ENCODE measurements around the gene GSDME. TPM values are rescaled to one million over a fixed set of nuclear protein-coding genes. Genes with fewer than 3 reads are reported as not detected.

The GSDME gene
- total RNA-seq, 1 experiment from 2014 or later, result 7.6 TPM

DNA sequence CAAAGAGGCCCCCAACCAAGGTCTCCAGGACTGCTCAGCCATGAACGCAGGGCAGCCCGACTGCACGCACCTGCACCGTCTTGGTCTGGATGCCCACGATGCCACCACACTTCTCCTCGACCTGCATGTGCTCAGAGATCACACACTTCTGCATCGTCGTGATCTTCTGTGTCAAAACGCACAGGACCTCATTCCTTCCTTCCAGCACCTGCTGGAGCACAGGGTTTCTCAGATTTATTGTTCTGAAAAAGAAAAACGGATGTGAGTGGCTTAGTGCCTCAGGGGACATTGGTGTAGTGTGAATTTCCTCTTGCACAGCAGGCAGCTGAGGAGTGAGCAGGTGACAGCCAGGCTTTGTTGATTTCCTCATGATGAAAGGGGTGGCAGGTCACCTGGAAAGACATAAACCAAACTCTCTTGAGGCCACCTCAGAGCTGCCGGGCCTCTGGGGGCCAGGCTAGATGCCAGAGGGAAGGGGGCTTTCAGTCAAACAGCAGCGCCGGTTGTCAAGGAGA lies 38.2 kb downstream of the GSDME start:
- Histone ChIP-seq H3K9me2 (ENCODE audit: insufficient read depth) (no peaks in the 10 kb centered on the region), H3K27ac (ENCODE audit: low read depth, low read length) (no peak overlapping the region), H3K4me1 (ENCODE audit: control insufficient read depth in 1 of 2, insufficient read depth in 2 of 2, low read length in 2 of 2) (peaks cover 10 to 12% of the 10 kb centered on the region in 2 experiments), H3K79me2 (ENCODE audit: insufficient read depth, low read length) (no peaks in the 10 kb centered on the region), H3K27me3 (ENCODE audit: insufficient read depth, low read length) (no peaks in the 10 kb centered on the region), H3K9me3 (ENCODE audit: control insufficient read depth in 1 of 2, insufficient read depth in 1 of 2, low read depth in 1 of 2, low read length in 2 of 2) (no peaks in the 10 kb centered on the region), H3K4me2 (ENCODE audit: low read length) (no peak overlapping the region), H3K36me3 (ENCODE audit: control insufficient read depth in 1 of 2, insufficient read depth in 2 of 2, low read length in 2 of 2) (no peaks in the 10 kb centered on the region), H3K4me3 (replicated peaks in 1 of 2; ENCODE audit: low read depth in 1 of 2, low read length in 2 of 2) (no peak overlapping the region), H3K9ac (ENCODE audit: low read length) (no peak overlapping the region), H2AFZ (ENCODE audit: low read depth, low read length, poor library complexity, severe bottlenecking) (no peak overlapping the region), H4K20me1 (ENCODE audit: insufficient read depth) (no peaks in the 10 kb centered on the region)
- POLR2A ChIA-PET, result no interaction called here
- ATAC-seq (no peak), DNase-seq (ENCODE audit: low read depth, low spot score) (no peak)
- BruUV-seq (replicated peaks), result no TSS peak
- CTCF ChIA-PET, result interaction anchor here (1.1 kb wide), 1 partner anchor 380 kb away, joined by 3 read pairs; no protein-coding TSS in a partner anchor
- intact Hi-C loops (cut with micrococcal nuclease), result loop anchor here (10.0 kb wide), 1 partner anchor 376 kb away; no protein-coding TSS in a partner anchor
- no peak for TF ChIP-seq ZFX (IDR thresholded peaks at IDR 0.05)
- TF ChIP-seq, protein P1, sequence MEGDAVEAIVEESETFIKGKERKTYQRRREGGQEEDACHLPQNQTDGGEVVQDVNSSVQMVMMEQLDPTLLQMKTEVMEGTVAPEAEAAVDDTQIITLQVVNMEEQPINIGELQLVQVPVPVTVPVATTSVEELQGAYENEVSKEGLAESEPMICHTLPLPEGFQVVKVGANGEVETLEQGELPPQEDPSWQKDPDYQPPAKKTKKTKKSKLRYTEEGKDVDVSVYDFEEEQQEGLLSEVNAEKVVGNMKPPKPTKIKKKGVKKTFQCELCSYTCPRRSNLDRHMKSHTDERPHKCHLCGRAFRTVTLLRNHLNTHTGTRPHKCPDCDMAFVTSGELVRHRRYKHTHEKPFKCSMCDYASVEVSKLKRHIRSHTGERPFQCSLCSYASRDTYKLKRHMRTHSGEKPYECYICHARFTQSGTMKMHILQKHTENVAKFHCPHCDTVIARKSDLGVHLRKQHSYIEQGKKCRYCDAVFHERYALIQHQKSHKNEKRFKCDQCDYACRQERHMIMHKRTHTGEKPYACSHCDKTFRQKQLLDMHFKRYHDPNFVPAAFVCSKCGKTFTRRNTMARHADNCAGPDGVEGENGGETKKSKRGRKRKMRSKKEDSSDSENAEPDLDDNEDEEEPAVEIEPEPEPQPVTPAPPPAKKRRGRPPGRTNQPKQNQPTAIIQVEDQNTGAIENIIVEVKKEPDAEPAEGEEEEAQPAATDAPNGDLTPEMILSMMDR (IDR thresholded peaks at IDR 0.05 in 2 of 3, conservative IDR thresholded peaks at IDR 0.05 in 1 of 3; ENCODE audit: borderline replicate concordance in 1 of 3, insufficient read depth in 1 of 3, low read depth in 2 of 3, low read length in 2 of 3), result no peak
- TF ChIP-seq YY1 (IDR thresholded peaks at IDR 0.05; ENCODE audit: extremely low read depth, insufficient replicate concordance, low read depth, low read length), result no peak
- TF ChIP-seq JUND (IDR thresholded peaks at IDR 0.05), result no peak
- no peak for TF ChIP-seq ELF1 (IDR thresholded peaks at IDR 0.05; ENCODE audit: borderline replicate concordance, low read depth)
- no peak for TF ChIP-seq RAD21 (IDR thresholded peaks at IDR 0.05; ENCODE audit: low read depth)
- TF ChIP-seq ZNF274 (IDR thresholded peaks at IDR 0.05; ENCODE audit: low read depth, low read length), result no peak
- no peak for TF ChIP-seq EZH2 (IDR thresholded peaks at IDR 0.05)
- no peak for TF ChIP-seq SIN3A (IDR thresholded peaks at IDR 0.05; ENCODE audit: low read depth)
- no peak for TF ChIP-seq EZH2phosphoT487 (IDR thresholded peaks at IDR 0.05; ENCODE audit: borderline replicate concordance)
- no peak for TF ChIP-seq SP1 (IDR thresholded peaks at IDR 0.05; ENCODE audit: low read depth)
- RAD21 ChIA-PET (ENCODE audit: low non-redundant PET in 1 of 2, low total read pairs in 2 of 2, uncharacterized antibody in 2 of 2, unreplicated experiment in 2 of 2), result no interaction called here
